HG03039 (cell line): Measurements from ENCODE around the gene DDX59.
A peak's percentile ranks its signal among the peaks of the same experiment; 100 is the strongest.

ENCODE experiments used
- ATAC-seq: cut with Tn5 transposase; IDR thresholded peaks from one replicate; pipeline ENCODE4 v1.9.1; 2021; ENCODE audit warnings: mild to moderate bottlenecking, moderate library complexity; ENCODE audit not compliant: unreplicated experiment

Gene DDX59

GRCh38 chr1:200671235-200671786 lies 1.6 kb upstream of the DDX59 start:
- ATAC-seq: no peak

- ATAC-seq: peak; percentile 5
Observed at GRCh38 chr1:200670242-200671118, 773 bp upstream of the DDX59 start.

- ATAC-seq: no peak
Observed at GRCh38 chr1:200668514-200669313, 993 bp downstream of the DDX59 start.

GRCh38 chr1:200666309-200666708 lies 3.4 kb downstream of the DDX59 start:
- ATAC-seq: no peak

GRCh38 chr1:200665861-200666260 lies 3.8 kb downstream of the DDX59 start:
- ATAC-seq: no peak

GRCh38 chr1:200660719-200661118 lies 9.0 kb downstream of the DDX59 start:
- no peak for ATAC-seq

GRCh38 chr1:200659269-200659668 lies 10.4 kb downstream of the DDX59 start:
- no peak for ATAC-seq

- ATAC-seq: no peak
Observed at GRCh38 chr1:200658037-200658818, 11.5 kb downstream of the DDX59 start.

GRCh38 chr1:200654660-200655059 lies 15.0 kb downstream of the DDX59 start:
- peak; percentile 87 for ATAC-seq

GRCh38 chr1:200653022-200653462 lies 16.7 kb downstream of the DDX59 start:
- ATAC-seq: no peak

- ATAC-seq: no peak
Observed at GRCh38 chr1:200652378-200652777, 17.3 kb downstream of the DDX59 start.

- no peak for ATAC-seq
Observed at GRCh38 chr1:200646515-200646914, 23.2 kb downstream of the DDX59 start.

- ATAC-seq: no peak
Observed at GRCh38 chr1:200644021-200644420, 25.7 kb downstream of the DDX59 start.

- no peak for ATAC-seq
Observed at GRCh38 chr1:200642481-200642880, 27.2 kb downstream of the DDX59 start.

- no peak for ATAC-seq
Observed at GRCh38 chr1:200640963-200641401, 28.7 kb downstream of the DDX59 start.

GRCh38 chr1:200640373-200640962 lies 29.2 kb downstream of the DDX59 start:
- no peak for ATAC-seq

- ATAC-seq: no peak
Observed at GRCh38 chr1:200638073-200638472, 31.6 kb downstream of the DDX59 start.

GRCh38 chr1:200636681-200637080 lies 33.0 kb downstream of the DDX59 start:
- ATAC-seq: no peak

GRCh38 chr1:200634261-200635122 lies 35.2 kb downstream of the DDX59 start:
- ATAC-seq: no peak
